ENCODE data around the gene SFN.

GRCh38 chr1:26887125-26887524 lies 24.2 kb downstream of the SFN start:
- TF ChIP-seq CTCF (IDR thresholded peaks at IDR 0.05): peak; percentile 39
- TF ChIP-seq EZH2 (IDR thresholded peaks at IDR 0.05; ENCODE audit: borderline replicate concordance, insufficient read depth, low read depth, low read length, poor library complexity, severe bottlenecking): no peak
